ENCODE data around the gene TH.

Gene TH

DNA sequence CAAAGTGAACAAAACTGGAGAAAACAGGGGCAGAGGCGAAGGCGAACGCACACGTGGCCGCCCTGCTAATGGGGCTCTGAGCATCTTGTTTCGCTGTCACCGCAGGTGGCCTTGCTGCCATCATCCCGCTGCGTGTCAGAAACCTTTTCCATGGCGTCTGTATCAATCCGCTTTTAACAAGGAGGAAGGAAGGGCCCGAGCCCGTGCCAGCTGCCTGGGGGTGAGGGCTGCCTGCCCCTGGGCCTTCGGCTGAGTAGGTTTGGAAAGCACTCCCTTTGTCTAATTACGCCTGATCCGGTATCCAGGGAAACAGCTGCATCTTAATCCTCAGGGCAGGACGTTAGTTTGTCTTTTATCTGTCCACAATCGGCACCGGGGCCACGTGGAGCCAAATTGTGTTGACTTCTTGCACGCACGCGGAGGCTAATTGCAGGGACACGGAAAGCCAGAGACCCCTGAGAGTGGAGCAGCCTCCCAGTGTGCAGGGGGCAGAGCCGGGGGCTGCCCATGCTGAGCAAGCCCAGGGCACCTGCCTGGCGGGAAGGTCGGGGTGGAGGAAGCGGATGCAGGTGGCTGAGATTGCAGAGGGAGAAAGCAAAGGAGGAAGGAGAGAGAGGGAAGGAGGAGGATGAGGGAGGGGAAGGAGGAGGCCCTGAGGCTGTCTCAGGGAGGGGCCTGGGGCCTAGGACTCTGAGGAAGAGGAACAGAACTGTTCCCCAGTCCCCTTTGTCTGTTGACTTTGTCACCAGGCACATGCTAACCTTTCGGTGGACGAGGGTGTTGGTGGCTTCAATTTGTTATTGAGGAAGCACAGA is 19.2 kb upstream of the TH start:
- Histone ChIP-seq H3K79me2 (ENCODE audit: control insufficient read depth, low read length) (no peaks in the 10 kb centered on the region), H3K9me2 (replicated peaks; ENCODE audit: control insufficient read depth, low read length) (no peaks in the 10 kb centered on the region), H3K9me3 (ENCODE audit: control insufficient read depth, insufficient read depth, low read length) (peaks cover 6% of the 10 kb centered on the region; the same call in 1 of the 2 replicates), H3K4me1 (ENCODE audit: control insufficient read depth, low read length) (no peaks in the 10 kb centered on the region), H3F3A (ENCODE audit: control insufficient read depth, insufficient read depth) (no peaks in the 10 kb centered on the region), H4K20me1 (ENCODE audit: control insufficient read depth, insufficient read depth, low read depth, low read length) (no peaks in the 10 kb centered on the region), H3K36me3 (ENCODE audit: control insufficient read depth, low read length) (no peaks in the 10 kb centered on the region), H3K4me3 (ENCODE audit: low read length) (no peak overlapping the region), H3K27me3 (ENCODE audit: control insufficient read depth, low read length) (no peaks in the 10 kb centered on the region), H3K27ac (ENCODE audit: low read depth, low read length) (no peak overlapping the region), H3K4me2 (ENCODE audit: low read length) (no peak overlapping the region)
- TF ChIP-seq, protein P1, sequence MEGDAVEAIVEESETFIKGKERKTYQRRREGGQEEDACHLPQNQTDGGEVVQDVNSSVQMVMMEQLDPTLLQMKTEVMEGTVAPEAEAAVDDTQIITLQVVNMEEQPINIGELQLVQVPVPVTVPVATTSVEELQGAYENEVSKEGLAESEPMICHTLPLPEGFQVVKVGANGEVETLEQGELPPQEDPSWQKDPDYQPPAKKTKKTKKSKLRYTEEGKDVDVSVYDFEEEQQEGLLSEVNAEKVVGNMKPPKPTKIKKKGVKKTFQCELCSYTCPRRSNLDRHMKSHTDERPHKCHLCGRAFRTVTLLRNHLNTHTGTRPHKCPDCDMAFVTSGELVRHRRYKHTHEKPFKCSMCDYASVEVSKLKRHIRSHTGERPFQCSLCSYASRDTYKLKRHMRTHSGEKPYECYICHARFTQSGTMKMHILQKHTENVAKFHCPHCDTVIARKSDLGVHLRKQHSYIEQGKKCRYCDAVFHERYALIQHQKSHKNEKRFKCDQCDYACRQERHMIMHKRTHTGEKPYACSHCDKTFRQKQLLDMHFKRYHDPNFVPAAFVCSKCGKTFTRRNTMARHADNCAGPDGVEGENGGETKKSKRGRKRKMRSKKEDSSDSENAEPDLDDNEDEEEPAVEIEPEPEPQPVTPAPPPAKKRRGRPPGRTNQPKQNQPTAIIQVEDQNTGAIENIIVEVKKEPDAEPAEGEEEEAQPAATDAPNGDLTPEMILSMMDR (IDR thresholded peaks at IDR 0.05; ENCODE audit: low read depth, low read length, poor library complexity, severe bottlenecking) = no peak
- TF ChIP-seq EZH2phosphoT487 (IDR thresholded peaks at IDR 0.05; ENCODE audit: borderline replicate concordance, low read length) = no peak

GRCh38 chr11:2189938-2190656 is 18.5 kb upstream of the TH start:
- Histone ChIP-seq H3F3A (ENCODE audit: control insufficient read depth, insufficient read depth) (no peaks in the 10 kb centered on the region), H3K79me2 (ENCODE audit: control insufficient read depth, low read length) (no peaks in the 10 kb centered on the region), H3K36me3 (ENCODE audit: control insufficient read depth, low read length) (no peaks in the 10 kb centered on the region), H4K20me1 (ENCODE audit: control insufficient read depth, insufficient read depth, low read depth, low read length) (no peaks in the 10 kb centered on the region), H3K27me3 (ENCODE audit: control insufficient read depth, low read length) (no peaks in the 10 kb centered on the region), H3K4me1 (ENCODE audit: control insufficient read depth, low read length) (no peaks in the 10 kb centered on the region), H3K4me2 (ENCODE audit: low read length) (no peak overlapping the region), H3K9me2 (replicated peaks; ENCODE audit: control insufficient read depth, low read length) (no peaks in the 10 kb centered on the region), H3K9me3 (ENCODE audit: control insufficient read depth, insufficient read depth, low read length) (peaks cover 6% of the 10 kb centered on the region; the same call in 1 of the 2 replicates), H3K4me3 (ENCODE audit: low read length) (no peak overlapping the region), H3K27ac (ENCODE audit: low read depth, low read length) (no peak overlapping the region)
- TF ChIP-seq, protein P1 (IDR thresholded peaks at IDR 0.05; ENCODE audit: low read depth, low read length, poor library complexity, severe bottlenecking) = no peak
- no peak for TF ChIP-seq EZH2phosphoT487 (IDR thresholded peaks at IDR 0.05; ENCODE audit: borderline replicate concordance, low read length)

DNA sequence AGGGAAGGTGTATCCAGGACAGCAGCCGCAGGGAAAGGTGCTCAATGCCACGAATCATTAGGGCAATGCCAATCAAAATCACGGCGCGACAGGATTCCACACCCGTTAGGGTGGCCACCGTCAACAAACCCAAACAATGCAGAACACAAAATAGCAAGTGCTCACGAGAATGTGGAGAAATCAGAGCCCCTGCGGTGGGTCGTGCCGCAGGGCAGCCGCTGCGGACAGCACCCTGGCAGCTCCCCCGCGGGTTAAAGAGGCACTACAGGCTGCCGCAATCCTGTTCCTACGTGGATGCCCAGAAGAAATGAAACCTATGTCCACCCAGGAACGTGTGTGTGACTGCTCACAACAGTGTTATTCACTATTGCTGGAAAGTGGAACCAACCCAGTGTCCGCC is 17.1 kb upstream of the TH start:
- no peak overlapping the region for H3K4me3 ChIP-seq (ENCODE audit: low read length)
- no peaks in the 10 kb centered on the region for H3K4me1 ChIP-seq (ENCODE audit: control insufficient read depth, low read length)
- TF ChIP-seq, protein P1 (IDR thresholded peaks at IDR 0.05; ENCODE audit: low read depth, low read length, poor library complexity, severe bottlenecking) = no peak
- TF ChIP-seq EZH2phosphoT487 (IDR thresholded peaks at IDR 0.05; ENCODE audit: borderline replicate concordance, low read length) = no peak
- no peaks in the 10 kb centered on the region for H3K36me3 ChIP-seq (ENCODE audit: control insufficient read depth, low read length)
- no peaks in the 10 kb centered on the region for H3K79me2 ChIP-seq (ENCODE audit: control insufficient read depth, low read length)
- no peaks in the 10 kb centered on the region for H3K27me3 ChIP-seq (ENCODE audit: control insufficient read depth, low read length)
- H3K27ac ChIP-seq (ENCODE audit: low read depth, low read length) = no peak overlapping the region
- H4K20me1 ChIP-seq (ENCODE audit: control insufficient read depth, insufficient read depth, low read depth, low read length) = no peaks in the 10 kb centered on the region
- no peaks in the 10 kb centered on the region for H3K9me2 ChIP-seq (replicated peaks; ENCODE audit: control insufficient read depth, low read length)
- peaks cover 6% of the 10 kb centered on the region; the same call in 1 of the 2 replicates for H3K9me3 ChIP-seq (ENCODE audit: control insufficient read depth, insufficient read depth, low read length)
- no peaks in the 10 kb centered on the region for H3F3A ChIP-seq (ENCODE audit: control insufficient read depth, insufficient read depth)
- H3K4me2 ChIP-seq (ENCODE audit: low read length) = no peak overlapping the region

All from DOHH2 (cell line).